GM12873 (cell line): ENCODE measurements around the gene FRY.

Experiments used
- TF ChIP-seq, protein P1 (sequence below): IDR thresholded peaks from 2 replicates; pipeline ENCODE4 v1.5.1; 2012; ENCODE audit warnings: low read depth, mild to moderate bottlenecking, moderate library complexity, low read length, control low read depth; ENCODE audit not compliant: insufficient read depth; ENCODE audit errors: missing control alignments

FRY gene

GRCh38 chr13:32315238-32316027 is 283.9 kb downstream of the FRY start, which contains the start of the genes BRCA2 and ZAR1L:
Gene BRCA2, plus strand, starts transcription at chr13:32315508. Its CDS starts 953 bp downstream, at chr13:32316461.
Gene ZAR1L, minus strand, starts transcription at chr13:32315363. Its CDS starts 3,438 bp downstream, at chr13:32311925.
- TF ChIP-seq, protein P1, sequence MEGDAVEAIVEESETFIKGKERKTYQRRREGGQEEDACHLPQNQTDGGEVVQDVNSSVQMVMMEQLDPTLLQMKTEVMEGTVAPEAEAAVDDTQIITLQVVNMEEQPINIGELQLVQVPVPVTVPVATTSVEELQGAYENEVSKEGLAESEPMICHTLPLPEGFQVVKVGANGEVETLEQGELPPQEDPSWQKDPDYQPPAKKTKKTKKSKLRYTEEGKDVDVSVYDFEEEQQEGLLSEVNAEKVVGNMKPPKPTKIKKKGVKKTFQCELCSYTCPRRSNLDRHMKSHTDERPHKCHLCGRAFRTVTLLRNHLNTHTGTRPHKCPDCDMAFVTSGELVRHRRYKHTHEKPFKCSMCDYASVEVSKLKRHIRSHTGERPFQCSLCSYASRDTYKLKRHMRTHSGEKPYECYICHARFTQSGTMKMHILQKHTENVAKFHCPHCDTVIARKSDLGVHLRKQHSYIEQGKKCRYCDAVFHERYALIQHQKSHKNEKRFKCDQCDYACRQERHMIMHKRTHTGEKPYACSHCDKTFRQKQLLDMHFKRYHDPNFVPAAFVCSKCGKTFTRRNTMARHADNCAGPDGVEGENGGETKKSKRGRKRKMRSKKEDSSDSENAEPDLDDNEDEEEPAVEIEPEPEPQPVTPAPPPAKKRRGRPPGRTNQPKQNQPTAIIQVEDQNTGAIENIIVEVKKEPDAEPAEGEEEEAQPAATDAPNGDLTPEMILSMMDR: no peak

DNA sequence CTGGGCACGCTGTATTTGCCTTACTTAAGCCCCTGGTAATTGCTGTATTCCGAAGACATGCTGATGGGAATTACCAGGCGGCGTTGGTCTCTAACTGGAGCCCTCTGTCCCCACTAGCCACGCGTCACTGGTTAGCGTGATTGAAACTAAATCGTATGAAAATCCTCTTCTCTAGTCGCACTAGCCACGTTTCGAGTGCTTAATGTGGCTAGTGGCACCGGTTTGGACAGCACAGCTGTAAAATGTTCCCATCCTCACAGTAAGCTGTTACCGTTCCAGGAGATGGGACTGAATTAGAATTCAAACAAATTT is 284.4 kb downstream of the FRY start:
- TF ChIP-seq, protein P1: no peak

GRCh38 chr13:32316501-32316900 is 284.9 kb downstream of the FRY start:
- TF ChIP-seq, protein P1: no peak

- TF ChIP-seq, protein P1: no peak
Measured at GRCh38 chr13:32317716-32318465, 286.3 kb downstream of the FRY start.

DNA sequence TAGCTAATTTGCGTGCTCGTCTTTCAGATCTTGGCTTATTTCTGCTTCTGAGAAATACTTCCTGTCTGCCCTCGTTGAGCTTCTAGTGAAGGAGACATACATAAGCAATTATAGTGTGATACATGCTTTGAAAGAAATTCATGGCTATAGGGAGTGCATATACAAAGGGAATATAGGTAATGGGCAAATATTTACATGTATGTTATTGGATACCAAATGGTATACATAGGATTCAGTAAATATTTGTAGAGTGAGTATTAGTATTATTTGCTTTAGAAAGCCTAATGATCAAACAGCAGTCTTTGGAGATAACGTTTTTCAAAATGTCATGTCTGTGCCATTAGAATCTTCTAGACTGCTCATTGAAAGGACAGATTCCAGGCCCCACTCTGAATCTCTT is 289.0 kb downstream of the FRY start:
- TF ChIP-seq, protein P1: no peak

DNA sequence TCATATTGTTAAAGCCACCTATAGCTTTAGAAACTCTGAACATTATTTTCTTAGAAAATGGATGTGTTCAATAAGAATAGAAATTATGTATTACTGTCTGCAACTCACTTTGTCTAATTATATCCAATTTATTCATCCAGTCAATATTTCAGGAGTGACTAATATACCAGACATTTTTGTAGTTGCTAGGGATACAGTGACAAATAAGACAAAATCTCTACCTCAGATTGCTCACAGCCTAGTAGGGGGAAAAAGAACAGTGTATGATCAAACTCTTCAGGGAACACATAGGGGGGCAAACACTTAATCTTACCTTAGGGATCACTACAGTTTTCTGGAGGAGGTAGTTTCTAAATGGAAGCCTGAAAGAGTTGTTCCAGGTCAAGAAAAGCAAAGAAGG is 292.3 kb downstream of the FRY start:
- TF ChIP-seq, protein P1: no peak

- TF ChIP-seq, protein P1: no peak
Measured at GRCh38 chr13:32330441-32330840, 298.9 kb downstream of the FRY start.
